Umbilical cord (tissue), 2 donors: ENCODE data around the gene SURF1. TPM values are rescaled to one million over a fixed set of nuclear protein-coding genes. Genes with fewer than 3 reads are reported as not detected.

Experiments used
- DNase-seq: peaks from one replicate; pipeline ENCODE4 v3.0.0-alpha.2; 2015; ENCODE audit warnings: low spot score
- total RNA-seq: library from RNA; depleted of rRNA; stranded (reverse); fragments of >200 nt; gene quantifications from one replicate; pipeline ENCODE4 v1.2.3, GENCODE V29; 2014; ENCODE audit warnings: low replicate concordance; ENCODE audit not compliant: insufficient read depth

The SURF1 gene
- total RNA-seq, 1 donor from 2014 or later, result 2.2 TPM

GRCh38 chr9:133362359-133363044 lies 6.2 kb upstream of the SURF1 start:
- no peak for DNase-seq

- DNase-seq, result no peak
Measured at GRCh38 chr9:133361507-133362092, 5.3 kb upstream of the SURF1 start.

- no peak for DNase-seq
Measured at GRCh38 chr9:133360400-133361393, 4.4 kb upstream of the SURF1 start.

GRCh38 chr9:133359399-133360175 lies 3.3 kb upstream of the SURF1 start:
- peak; percentile 37 for DNase-seq

- no peak for DNase-seq
Measured at GRCh38 chr9:133357656-133358055, 1.4 kb upstream of the SURF1 start.

GRCh38 chr9:133355881-133356357 lies 368 bp downstream of the SURF1 start:
- no peak for DNase-seq

- DNase-seq, result no peak
Measured at GRCh38 chr9:133354766-133355165, 1.5 kb downstream of the SURF1 start.

- DNase-seq, result no peak
Measured at GRCh38 chr9:133353548-133353947, 2.7 kb downstream of the SURF1 start.

- no peak for DNase-seq
Measured at GRCh38 chr9:133352635-133353340, 3.5 kb downstream of the SURF1 start.

GRCh38 chr9:133351908-133352634 lies 4.2 kb downstream of the SURF1 start:
- DNase-seq, result no peak

- DNase-seq, result no peak
Measured at GRCh38 chr9:133351526-133351907, 4.8 kb downstream of the SURF1 start.

- no peak for DNase-seq
Measured at GRCh38 chr9:133349965-133350616, 6.2 kb downstream of the SURF1 start.

- DNase-seq, result no peak
Measured at GRCh38 chr9:133348718-133349573, 7.3 kb downstream of the SURF1 start.

- peak; percentile 98 for DNase-seq
Measured at GRCh38 chr9:133347985-133348717, 8.1 kb downstream of the SURF1 start, which contains the start of the genes MED22 and RPL7A. MED22 (minus strand) TSS chr9:133348131; CDS start chr9:133346662, 1,469 bp downstream. RPL7A (plus strand) TSS chr9:133348218; CDS start chr9:133348244, 26 bp downstream.

- peak; percentile 47 for DNase-seq
Measured at GRCh38 chr9:133347515-133347984, 8.7 kb downstream of the SURF1 start.

GRCh38 chr9:133346021-133346785 lies 10.1 kb downstream of the SURF1 start:
- no peak for DNase-seq

GRCh38 chr9:133345596-133345995 lies 10.7 kb downstream of the SURF1 start:
- DNase-seq, result no peak
